GM18867 (cell line): Measurements from ENCODE around the gene CD99L2.

Source experiments
- ATAC-seq: cut with Tn5 transposase; IDR thresholded peaks from one replicate; pipeline ENCODE4 v1.9.1; 2021; ENCODE audit warnings: mild to moderate bottlenecking, moderate library complexity; ENCODE audit not compliant: unreplicated experiment

The CD99L2 gene, protein sequence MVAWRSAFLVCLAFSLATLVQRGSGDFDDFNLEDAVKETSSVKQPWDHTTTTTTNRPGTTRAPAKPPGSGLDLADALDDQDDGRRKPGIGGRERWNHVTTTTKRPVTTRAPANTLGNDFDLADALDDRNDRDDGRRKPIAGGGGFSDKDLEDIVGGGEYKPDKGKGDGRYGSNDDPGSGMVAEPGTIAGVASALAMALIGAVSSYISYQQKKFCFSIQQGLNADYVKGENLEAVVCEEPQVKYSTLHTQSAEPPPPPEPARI

DNA sequence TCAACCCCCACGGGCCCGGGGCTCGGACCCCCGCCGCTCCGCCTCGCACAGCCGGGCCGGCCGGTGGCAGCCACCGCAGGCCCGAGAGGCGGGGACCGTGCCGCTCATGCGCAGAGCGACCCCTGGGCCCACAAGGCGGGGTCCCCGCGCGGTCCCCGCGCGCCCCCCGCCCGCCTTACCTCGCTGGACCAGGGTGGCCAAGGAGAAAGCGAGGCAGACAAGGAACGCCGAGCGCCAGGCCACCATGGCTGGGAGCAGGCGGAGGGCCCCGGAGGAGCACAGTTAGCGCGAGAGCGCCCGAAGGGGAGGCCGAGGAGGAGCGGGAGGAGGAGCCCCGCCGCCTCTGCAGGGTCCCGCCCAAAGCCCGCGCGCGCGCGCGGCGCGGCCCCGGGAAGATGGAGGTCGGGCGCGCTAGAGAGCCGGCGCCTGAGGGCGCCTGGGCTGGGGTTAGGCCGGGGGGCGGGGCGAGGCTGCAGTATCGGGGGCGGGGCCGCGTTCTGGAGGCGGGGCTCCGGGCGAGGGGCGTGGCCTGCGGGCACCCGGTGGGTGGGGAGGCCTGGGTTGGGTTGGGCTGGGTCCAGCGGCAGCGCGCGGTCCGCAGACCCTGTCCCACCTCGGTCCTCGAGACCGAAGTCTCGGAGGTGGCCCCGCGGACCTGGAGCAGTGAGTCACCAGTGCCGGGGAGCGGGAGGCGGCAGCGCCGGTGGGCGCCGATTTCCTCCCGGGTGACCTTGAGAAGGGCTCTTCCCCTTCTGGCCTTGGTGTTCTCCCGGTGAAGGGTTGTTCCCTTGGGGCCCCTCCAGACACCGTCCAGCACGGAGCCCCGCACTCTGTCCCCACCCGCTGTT is at the start of gene CD99L2:
CD99L2 (minus strand) TSS at position 326 of the 848 bp plus-strand sequence; CDS start at position 246, 80 bp downstream.
- peak; percentile 87 for ATAC-seq

DNA sequence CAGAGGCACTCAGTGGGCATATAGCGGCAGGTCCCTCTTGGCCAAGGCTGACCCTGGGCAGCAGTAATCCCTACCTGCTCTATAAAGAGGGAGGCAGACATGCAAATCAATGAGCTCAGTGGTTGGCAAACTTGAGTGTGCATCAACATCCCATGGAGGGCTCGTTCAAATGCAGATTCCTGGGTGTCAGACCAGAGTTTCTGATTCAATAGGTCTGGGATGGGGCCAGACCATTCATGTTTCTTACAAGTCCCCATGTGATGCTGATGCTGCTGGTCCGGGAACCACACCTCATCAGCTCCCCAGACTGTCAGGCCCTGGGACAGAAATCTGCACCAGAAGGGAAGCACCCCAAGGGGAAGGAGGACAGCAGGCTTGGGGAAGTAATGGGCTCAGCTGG is 45.8 kb upstream of the CD99L2 start:
- no peak for ATAC-seq

DNA sequence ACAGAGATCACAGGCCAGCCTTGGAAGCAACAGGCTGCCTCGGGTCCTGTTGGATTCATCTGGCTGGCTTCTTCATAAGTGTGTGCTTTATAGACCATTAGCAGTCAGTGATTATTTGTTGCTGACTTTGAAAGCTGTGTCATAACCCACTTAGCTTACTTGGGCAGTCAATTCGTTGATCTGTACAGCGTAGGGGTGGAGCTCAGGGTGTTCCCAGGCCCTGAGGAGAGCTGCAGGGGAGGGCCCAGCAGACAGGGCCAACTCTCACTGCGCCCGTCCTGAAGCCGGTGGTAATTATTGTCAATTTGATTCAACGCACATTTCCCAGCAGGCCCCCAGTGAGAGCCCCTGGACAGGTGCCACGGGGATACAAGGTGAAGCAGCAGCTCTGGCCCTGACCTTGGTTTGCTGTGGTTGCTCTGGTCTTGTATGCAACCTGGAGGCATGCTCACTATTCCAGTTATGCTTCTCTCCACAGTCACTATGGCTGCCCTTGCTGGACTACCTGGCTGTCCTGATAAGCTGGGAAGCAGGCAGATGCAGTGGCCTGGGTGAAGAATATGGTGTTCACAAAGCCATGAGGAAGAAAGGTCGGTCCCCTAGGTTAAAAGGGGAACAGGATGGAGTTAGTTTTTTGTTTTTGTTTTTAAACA is 44.6 kb upstream of the CD99L2 start:
- no peak for ATAC-seq

DNA sequence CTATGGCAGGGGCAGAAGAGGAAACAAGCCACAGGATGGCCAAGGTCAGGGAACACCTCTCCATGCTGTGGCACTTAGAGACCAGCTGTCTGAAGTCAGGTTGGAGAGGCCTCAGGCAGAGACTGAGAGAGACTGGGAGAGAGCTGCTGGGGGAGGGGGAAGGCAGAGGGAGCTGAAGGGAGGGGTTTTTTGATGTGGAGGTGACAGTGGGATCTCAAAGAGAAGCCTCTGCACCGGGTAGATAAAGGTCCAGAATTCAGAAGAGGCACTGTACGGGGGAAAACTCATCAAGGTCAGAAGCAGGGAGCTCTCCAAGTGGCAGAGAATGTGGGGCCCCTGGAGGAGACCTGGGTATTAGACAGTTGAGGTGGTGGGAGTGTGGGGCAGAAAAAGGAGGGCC is 43.1 kb upstream of the CD99L2 start:
- ATAC-seq, result no peak

- no peak for ATAC-seq
These were observed 42.5 kb upstream of the CD99L2 start for GRCh38 chrX:150940844-150941495.

DNA sequence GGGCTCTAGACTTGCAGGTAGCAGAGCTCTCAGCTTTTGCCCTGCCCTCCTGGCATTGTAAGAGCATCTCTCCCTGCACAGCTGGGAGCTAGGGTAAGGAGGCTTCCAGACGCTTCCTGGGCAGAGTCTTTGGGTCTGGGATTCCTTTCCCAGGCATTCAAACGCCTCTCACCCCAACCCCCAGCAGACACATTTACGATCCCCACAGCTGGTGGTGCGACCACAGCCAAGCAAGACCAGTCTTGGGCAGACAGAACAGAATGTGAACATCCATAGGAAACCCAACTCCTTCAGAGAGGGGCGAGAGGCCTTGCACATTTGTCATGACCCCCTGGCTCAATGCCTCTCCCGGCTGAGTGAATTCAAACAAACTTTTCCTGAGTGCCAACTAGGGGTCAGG is 38.1 kb upstream of the CD99L2 start:
- no peak for ATAC-seq

- no peak for ATAC-seq
These were observed 37.0 kb upstream of the CD99L2 start for GRCh38 chrX:150935467-150935866.

- no peak for ATAC-seq
These were observed 36.0 kb upstream of the CD99L2 start for GRCh38 chrX:150934453-150934852.

DNA sequence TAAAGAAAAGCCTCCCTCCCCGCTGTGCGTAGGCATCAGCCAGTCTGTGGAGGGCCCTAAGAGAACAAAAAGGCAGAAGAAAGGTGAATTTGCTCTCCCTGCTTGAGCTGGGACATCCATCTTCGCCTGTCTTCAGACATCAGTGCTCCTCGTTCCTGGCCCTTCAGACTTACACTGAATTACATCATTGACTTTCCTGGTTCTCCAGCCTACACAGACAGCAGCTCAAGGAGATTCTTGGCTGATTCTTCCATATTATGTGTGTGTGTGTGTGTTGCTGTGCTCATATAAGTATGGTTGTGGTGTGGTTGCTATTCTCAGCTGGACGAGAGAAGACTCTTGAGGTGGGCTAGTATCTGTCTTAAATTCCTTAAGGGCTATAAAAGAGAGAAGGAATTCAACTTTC is 35.5 kb upstream of the CD99L2 start:
- no peak for ATAC-seq

DNA sequence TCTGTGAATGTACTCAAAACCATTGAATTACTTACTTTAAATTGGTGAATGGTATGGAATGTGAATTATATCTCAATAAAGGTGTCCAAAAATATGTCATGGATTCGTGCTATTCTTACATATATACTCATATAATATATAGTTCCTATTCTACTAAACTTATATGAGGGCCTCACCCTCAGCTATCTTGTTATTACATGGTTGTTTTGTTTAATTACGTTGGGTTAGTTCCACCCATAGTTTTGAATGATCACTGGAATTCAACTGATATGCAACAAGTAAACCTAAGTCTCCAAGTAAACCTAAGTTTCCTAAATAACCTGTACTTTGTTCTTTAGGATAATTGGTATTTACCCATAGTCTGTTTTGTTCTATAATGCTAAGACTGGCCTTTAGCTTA is 30.6 kb upstream of the CD99L2 start:
- ATAC-seq, result no peak

- no peak for ATAC-seq
These were observed 28.3 kb upstream of the CD99L2 start for GRCh38 chrX:150926791-150927190.

GRCh38 chrX:150926304-150926703 is 27.8 kb upstream of the CD99L2 start:
- no peak for ATAC-seq

GRCh38 chrX:150919401-150919800 is 20.9 kb upstream of the CD99L2 start:
- ATAC-seq, result no peak

DNA sequence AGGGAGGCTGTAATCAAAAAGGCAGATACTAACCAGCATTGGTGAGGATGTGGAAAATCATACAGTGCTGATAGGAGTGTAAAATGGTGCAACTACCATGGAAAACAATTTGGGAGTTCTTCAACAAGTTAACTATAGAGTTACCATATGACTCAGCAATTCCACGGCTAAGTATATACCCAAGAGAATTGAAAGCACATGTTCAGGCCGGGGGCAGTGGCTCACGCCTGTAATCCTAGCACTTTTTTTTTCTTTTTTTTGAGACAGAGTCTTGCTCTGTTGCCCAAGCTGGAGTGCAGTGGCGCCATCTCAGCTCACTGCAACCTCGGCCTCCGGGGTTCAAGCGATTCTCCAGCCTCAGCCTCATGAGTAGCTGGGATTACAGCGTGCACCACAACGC is 15.0 kb upstream of the CD99L2 start:
- no peak for ATAC-seq

- ATAC-seq, result no peak
These were observed 9.0 kb upstream of the CD99L2 start for GRCh38 chrX:150907474-150907873.

- ATAC-seq, result no peak
These were observed 8.2 kb upstream of the CD99L2 start for GRCh38 chrX:150906694-150907093.

DNA sequence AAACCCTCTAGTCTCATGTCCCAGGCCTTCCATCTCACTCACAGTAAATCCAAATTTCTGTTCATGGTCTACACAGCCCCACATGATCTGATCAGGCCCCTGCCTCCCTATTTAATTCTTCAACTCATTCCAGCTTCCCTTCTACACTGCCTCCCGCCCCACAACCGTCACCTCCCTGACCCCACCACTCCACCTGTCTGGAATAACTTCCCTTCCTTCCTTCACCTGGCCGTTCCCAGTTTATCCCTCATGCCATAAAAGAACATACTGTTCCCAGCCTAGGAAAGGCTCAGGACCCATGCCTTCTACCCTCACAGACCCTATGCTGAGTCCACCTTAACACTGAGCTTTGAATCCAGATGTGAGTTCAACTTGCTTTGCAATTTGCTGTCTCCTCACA is 6.8 kb upstream of the CD99L2 start:
- no peak for ATAC-seq

- ATAC-seq, result no peak
These were observed 4.6 kb upstream of the CD99L2 start for GRCh38 chrX:150903110-150903508.

GRCh38 chrX:150902434-150903109 is 4.1 kb upstream of the CD99L2 start:
- no peak for ATAC-seq

DNA sequence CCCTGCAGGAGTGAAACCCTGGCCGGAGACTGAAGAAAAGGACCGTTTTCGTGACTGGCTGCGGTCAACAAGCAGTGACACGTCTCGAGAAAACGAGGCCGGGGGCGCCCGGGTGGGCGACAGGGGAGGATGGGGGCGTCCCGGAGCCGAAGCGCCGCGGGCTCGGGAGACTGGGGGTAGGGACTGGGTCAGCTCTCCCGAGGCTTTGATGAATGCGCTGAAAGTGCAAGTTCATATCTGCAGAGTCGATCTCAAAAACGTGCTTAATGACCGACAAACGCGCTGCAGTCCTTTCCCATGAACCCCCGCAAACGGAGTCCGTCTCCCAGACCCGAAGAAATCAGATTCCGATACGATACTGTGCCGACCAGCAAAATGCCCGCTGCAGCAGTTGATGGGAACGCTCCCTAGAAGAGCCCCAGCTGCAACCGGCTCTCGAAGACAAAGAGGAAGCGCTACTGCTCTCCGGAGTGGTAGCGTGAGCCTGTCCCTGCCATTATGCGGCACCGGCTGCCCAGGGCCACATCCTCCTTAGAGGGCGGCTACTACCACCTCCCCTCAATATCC is 806 bp upstream of the CD99L2 start:
- peak; percentile 46 for ATAC-seq
